SK-N-MC (cell line): ENCODE measurements around the gene NKD2.

Source experiments
- EZH2 ChIP-seq: fragments of 200-600 bp; sonication (generic); IDR thresholded peaks from one replicate; pipeline ENCODE4 v1.6.1; 2017; ENCODE audit warnings: antibody characterized with exemption
- POLR2AphosphoS5 ChIP-seq: IDR thresholded peaks from 2 replicates; pipeline ENCODE4 v1.6.1; 2012; ENCODE audit warnings: mild to moderate bottlenecking, low read depth, low read length, borderline replicate concordance

DNA sequence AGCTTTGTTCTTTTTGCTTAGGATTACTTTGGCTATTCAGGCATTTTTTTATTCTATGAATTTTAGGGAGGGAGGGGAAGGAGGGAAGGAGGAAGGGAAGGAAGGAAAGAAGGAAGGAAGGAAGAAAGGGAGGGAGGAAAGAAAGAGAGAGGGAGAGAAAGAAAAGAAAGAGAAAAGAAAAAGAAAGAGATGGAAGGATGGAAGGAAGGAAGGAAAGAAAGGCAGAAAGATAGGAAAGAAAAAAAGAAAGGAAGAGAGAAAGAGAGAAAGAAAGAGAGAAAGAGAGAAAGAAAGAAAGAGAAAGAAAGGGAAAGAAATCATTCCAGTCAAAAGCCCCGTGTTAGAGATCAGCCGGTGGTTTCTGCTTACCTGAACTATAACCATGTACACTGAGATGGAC, 20.8 kb upstream of the NKD2 start:
- no peak for TF ChIP-seq POLR2AphosphoS5
- TF ChIP-seq EZH2 = no peak
